WI38 (cell line): Measurements from ENCODE around the gene NCKAP1.

Source experiments
- H3K4me3 ChIP-seq: 2 replicates; pipeline ENCODE4 v1.5.1; 2011; ENCODE audit warnings: low read depth, mild to moderate bottlenecking, control low read depth, low read length
- CTCF ChIP-seq: IDR thresholded peaks from 2 replicates; pipeline ENCODE4 v1.5.1; 2012; ENCODE audit warnings: low read depth, mild to moderate bottlenecking, control low read depth, low read length

The NCKAP1 gene

GRCh38 chr2:183038341-183039300 is at the start of gene NCKAP1:
TSS of gene NCKAP1 (minus strand) at chr2:183038457. CDS start at chr2:183038099, 358 bp downstream.
- peak; percentile 54 for TF ChIP-seq CTCF
- H3K4me3 ChIP-seq, result peak within 1 kb of the TSS; percentile 89

GRCh38 chr2:183081911-183082310 is 43.7 kb upstream of the NCKAP1 start:
- no peak for TF ChIP-seq CTCF
- H3K4me3 ChIP-seq, result no peak overlapping the region

GRCh38 chr2:183079139-183079775 is 41.0 kb upstream of the NCKAP1 start:
- no peak for TF ChIP-seq CTCF
- peak overlapping the region; percentile 85 for H3K4me3 ChIP-seq

- TF ChIP-seq CTCF, result no peak
Measured at GRCh38 chr2:183078464-183079138, 40.3 kb upstream of the NCKAP1 start, which contains the start of gene DUSP19. TSS of gene DUSP19 (plus strand) at chr2:183078747. CDS start at chr2:183078934, 187 bp downstream.

GRCh38 chr2:183078163-183078463 is 39.9 kb upstream of the NCKAP1 start:
- H3K4me3 ChIP-seq, result peak overlapping the region; percentile 85
- no peak for TF ChIP-seq CTCF

More at GRCh38 chr2:183078464-183079138, 40.3 kb upstream of the NCKAP1 start, which contains the start of gene DUSP19:
- peak within 1 kb of the TSS; percentile 85 for H3K4me3 ChIP-seq

GRCh38 chr2:183072177-183072576 is 33.9 kb upstream of the NCKAP1 start:
- no peak for TF ChIP-seq CTCF
- no peak overlapping the region for H3K4me3 ChIP-seq
